ENCODE measurements around the gene MAP4K4. TPM values are rescaled to one million over a fixed set of nuclear protein-coding genes. Genes with fewer than 3 reads are reported as not detected.

Gene MAP4K4
- total and polyA plus RNA-seq, 2 of the 13 experiments (the other 11 are each of a cell fraction or from before 2014, with no cell fraction given) = 105 to 264 TPM

DNA sequence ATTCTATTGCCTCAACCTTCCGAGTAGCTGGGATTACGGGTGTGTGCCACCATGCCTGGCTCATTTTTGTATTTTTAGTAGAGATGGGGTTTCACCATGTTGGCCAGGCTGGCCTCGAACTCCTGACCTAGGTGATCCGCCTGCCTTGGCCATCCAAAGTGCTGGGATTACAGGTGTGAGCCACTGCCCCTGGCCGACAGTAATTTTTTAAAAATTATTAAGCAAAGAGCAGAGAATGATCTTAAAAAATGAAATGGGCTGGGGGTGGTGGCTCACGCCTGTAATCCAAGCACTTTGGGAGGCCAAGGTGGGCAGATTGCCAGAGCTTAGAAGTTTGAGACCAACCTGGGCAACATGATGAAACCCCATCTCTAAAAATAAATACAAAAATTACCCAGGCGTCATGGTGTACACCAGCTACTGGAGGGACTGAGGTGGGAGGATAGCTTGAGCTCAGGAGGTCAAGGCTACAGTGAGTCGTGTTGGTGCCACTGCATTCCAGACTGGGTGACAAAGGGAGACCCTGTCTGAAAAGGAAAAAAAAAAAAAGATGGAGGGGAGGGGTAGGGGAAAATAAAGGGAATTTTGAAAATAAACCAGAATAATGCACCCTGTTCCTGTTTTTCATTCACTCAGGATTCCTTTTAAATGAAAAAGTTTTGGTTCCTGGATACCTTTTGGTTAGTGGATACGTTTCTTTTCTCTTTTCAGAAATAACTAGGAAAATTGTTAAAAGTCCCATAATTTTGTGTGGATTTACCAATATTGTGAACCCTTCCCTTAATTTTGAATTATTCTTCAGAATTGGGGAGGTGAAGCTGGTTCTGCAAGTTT lies 33.9 kb downstream of the MAP4K4 start (continued):
- TF ChIP-seq LCORL (IDR thresholded peaks at IDR 0.05) (peak; percentile 72; the same call in 1 of the 2 replicates), LCORL (CRISPR knock-in tag; IDR thresholded peaks at IDR 0.05) (0 out of 2 replicates have a peak, but pooled peaks have one; percentile 75), ZSCAN20 (CRISPR knock-in tag; IDR thresholded peaks at IDR 0.05; ENCODE audit: borderline replicate concordance) (no peak), ZSCAN21 (CRISPR knock-in tag; IDR thresholded peaks at IDR 0.05; ENCODE audit: borderline replicate concordance) (no peak), SMARCC2 (IDR thresholded peaks at IDR 0.05) (no peak), ZNF615 (CRISPR knock-in tag; IDR thresholded peaks at IDR 0.05; ENCODE audit: borderline replicate concordance) (0 out of 2 replicates have a peak, but pooled peaks have one; percentile 49), SOX5 (CRISPR knock-in tag; IDR thresholded peaks at IDR 0.05; ENCODE audit: borderline replicate concordance) (peak; percentile 86), MTF2 (CRISPR knock-in tag; IDR thresholded peaks at IDR 0.05; ENCODE audit: borderline replicate concordance) (no peak), GZF1 (CRISPR knock-in tag; IDR thresholded peaks at IDR 0.05) (no peak), MXD4 (CRISPR knock-in tag; IDR thresholded peaks at IDR 0.05) (no peak), ELF3 (CRISPR knock-in tag; IDR thresholded peaks at IDR 0.05) (peak; percentile 65; the same call in 1 of the 2 replicates), CAMTA2 (CRISPR knock-in tag; IDR thresholded peaks at IDR 0.05; ENCODE audit: borderline replicate concordance) (no peak), ZNF354B (CRISPR knock-in tag; IDR thresholded peaks at IDR 0.05) (no peak), ZBTB1 (CRISPR knock-in tag; IDR thresholded peaks at IDR 0.05; ENCODE audit: borderline replicate concordance) (no peak), DR1 (CRISPR knock-in tag; IDR thresholded peaks at IDR 0.05) (no peak), HIVEP1 (CRISPR knock-in tag; IDR thresholded peaks at IDR 0.05) (no peak), SCMH1 (CRISPR knock-in tag; IDR thresholded peaks at IDR 0.05; ENCODE audit: borderline replicate concordance) (no peak), HNRNPK (IDR thresholded peaks at IDR 0.05; ENCODE audit: low read depth, low read length, poor library complexity, severe bottlenecking) (peak; percentile 95), MTA3 (CRISPR knock-in tag; IDR thresholded peaks at IDR 0.05) (no peak), ZFY (CRISPR knock-in tag; IDR thresholded peaks at IDR 0.05) (no peak), SOX6 (IDR thresholded peaks at IDR 0.05) (no peak), SOX6 (CRISPR knock-in tag; IDR thresholded peaks at IDR 0.05) (peak; percentile 93), RNF2 (conservative IDR thresholded peaks at IDR 0.05; ENCODE audit: low read depth) (no peak)
- TF ChIP-seq, protein P1, sequence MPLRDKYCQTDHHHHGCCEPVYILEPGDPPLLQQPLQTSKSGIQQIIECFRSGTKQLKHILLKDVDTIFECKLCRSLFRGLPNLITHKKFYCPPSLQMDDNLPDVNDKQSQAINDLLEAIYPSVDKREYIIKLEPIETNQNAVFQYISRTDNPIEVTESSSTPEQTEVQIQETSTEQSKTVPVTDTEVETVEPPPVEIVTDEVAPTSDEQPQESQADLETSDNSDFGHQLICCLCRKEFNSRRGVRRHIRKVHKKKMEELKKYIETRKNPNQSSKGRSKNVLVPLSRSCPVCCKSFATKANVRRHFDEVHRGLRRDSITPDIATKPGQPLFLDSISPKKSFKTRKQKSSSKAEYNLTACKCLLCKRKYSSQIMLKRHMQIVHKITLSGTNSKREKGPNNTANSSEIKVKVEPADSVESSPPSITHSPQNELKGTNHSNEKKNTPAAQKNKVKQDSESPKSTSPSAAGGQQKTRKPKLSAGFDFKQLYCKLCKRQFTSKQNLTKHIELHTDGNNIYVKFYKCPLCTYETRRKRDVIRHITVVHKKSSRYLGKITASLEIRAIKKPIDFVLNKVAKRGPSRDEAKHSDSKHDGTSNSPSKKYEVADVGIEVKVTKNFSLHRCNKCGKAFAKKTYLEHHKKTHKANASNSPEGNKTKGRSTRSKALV (CRISPR knock-in tag; IDR thresholded peaks at IDR 0.05) = no peak; the same call in 1 of the 2 replicates
- TF ChIP-seq, protein P2, sequence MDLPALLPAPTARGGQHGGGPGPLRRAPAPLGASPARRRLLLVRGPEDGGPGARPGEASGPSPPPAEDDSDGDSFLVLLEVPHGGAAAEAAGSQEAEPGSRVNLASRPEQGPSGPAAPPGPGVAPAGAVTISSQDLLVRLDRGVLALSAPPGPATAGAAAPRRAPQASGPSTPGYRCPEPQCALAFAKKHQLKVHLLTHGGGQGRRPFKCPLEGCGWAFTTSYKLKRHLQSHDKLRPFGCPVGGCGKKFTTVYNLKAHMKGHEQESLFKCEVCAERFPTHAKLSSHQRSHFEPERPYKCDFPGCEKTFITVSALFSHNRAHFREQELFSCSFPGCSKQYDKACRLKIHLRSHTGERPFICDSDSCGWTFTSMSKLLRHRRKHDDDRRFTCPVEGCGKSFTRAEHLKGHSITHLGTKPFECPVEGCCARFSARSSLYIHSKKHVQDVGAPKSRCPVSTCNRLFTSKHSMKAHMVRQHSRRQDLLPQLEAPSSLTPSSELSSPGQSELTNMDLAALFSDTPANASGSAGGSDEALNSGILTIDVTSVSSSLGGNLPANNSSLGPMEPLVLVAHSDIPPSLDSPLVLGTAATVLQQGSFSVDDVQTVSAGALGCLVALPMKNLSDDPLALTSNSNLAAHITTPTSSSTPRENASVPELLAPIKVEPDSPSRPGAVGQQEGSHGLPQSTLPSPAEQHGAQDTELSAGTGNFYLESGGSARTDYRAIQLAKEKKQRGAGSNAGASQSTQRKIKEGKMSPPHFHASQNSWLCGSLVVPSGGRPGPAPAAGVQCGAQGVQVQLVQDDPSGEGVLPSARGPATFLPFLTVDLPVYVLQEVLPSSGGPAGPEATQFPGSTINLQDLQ (CRISPR knock-in tag; IDR thresholded peaks at IDR 0.05) = no peak
- TF ChIP-seq, protein P3, sequence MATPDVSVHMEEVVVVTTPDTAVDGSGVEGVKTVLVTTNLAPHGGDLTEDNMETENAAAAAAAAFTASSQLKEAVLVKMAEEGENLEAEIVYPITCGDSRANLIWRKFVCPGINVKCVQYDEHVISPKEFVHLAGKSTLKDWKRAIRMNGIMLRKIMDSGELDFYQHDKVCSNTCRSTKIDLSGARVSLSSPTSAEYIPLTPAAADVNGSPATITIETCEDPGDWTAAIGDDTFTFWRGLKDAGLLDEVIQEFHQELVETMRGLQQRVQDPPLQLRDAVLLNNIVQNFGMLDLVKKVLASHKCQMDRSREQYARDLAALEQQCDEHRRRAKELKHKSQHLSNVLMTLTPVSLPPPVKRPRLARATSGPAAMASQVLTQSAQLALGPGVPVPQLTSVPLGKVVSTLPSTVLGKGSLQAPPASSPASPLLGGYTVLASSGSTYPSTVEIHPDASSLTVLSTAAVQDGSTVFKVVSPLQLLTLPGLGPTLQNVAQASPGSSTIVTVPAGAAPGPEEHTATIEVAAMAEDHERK (CRISPR knock-in tag; IDR thresholded peaks at IDR 0.05; ENCODE audit: low read depth) = no peak
